ENCODE measurements around the gene MRGPRF. TPM values are rescaled to one million over a fixed set of nuclear protein-coding genes. Genes with fewer than 3 reads are reported as not detected.

Gene MRGPRF
- total RNA-seq, 1 experiment from 2014 or later: not detected

DNA sequence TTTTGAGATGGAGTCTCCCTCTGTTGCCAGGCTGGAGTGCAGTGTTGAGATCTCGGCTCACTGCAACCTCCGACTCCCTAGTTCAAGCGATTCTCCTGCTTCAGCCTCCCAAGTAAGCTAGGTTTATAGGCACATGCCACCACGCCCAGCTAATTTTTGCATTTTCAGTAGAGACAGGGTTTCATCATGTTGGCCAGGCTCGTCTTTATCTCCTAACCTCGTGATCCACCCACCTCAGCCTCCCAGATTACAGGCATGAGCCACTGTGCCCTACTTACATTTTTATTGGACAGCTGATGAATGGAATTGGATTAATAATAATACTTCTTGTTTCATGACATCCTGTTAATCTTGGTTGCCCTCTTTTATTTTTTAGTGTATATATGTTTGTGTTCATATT lies 29.2 kb downstream of the MRGPRF start:
- Histone ChIP-seq H3K9ac (ENCODE audit: low read length) (no peak overlapping the region), H2AFZ (ENCODE audit: low read length) (no peak overlapping the region), H3K9me3 (ENCODE audit: low read length) (no peaks in the 10 kb centered on the region), H3K4me1 (ENCODE audit: insufficient read depth, low read length) (no peaks in the 10 kb centered on the region), H3F3A (ENCODE audit: low read length, unreplicated experiment) (no peaks in the 10 kb centered on the region), H3K4me3 (ENCODE audit: low read length) (no peak overlapping the region), H3K9me2 (replicated peaks; ENCODE audit: low read length) (no peaks in the 10 kb centered on the region), H3K27ac (ENCODE audit: low read length) (no peak overlapping the region), H3K27me3 (ENCODE audit: low read length) (peaks cover 12% of the 10 kb centered on the region), H3K79me2 (ENCODE audit: low read length) (no peaks in the 10 kb centered on the region), H3K4me2 (ENCODE audit: low read length) (no peak overlapping the region), H3K36me3 (ENCODE audit: low read depth, low read length) (no peaks in the 10 kb centered on the region), H4K20me1 (ENCODE audit: low read length) (no peaks in the 10 kb centered on the region)
- ATAC-seq (no peak), DNase-seq (no peak)
- no TSS peak for BruUV-seq (replicated peaks)
- no peak for TF ChIP-seq EZH2phosphoT487 (IDR thresholded peaks at IDR 0.05; ENCODE audit: borderline replicate concordance, low read length)
- TF ChIP-seq, protein P1, sequence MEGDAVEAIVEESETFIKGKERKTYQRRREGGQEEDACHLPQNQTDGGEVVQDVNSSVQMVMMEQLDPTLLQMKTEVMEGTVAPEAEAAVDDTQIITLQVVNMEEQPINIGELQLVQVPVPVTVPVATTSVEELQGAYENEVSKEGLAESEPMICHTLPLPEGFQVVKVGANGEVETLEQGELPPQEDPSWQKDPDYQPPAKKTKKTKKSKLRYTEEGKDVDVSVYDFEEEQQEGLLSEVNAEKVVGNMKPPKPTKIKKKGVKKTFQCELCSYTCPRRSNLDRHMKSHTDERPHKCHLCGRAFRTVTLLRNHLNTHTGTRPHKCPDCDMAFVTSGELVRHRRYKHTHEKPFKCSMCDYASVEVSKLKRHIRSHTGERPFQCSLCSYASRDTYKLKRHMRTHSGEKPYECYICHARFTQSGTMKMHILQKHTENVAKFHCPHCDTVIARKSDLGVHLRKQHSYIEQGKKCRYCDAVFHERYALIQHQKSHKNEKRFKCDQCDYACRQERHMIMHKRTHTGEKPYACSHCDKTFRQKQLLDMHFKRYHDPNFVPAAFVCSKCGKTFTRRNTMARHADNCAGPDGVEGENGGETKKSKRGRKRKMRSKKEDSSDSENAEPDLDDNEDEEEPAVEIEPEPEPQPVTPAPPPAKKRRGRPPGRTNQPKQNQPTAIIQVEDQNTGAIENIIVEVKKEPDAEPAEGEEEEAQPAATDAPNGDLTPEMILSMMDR (conservative IDR thresholded peaks at IDR 0.05; ENCODE audit: low read depth, low read length): no peak
- TF ChIP-seq EZH2 (IDR thresholded peaks at IDR 0.05; ENCODE audit: low read length, unreplicated experiment): no peak
- POLR2A ChIA-PET (ENCODE audit: unreplicated experiment): no interaction called here
- intact Hi-C loops (cut with micrococcal nuclease): loop anchor here (10.0 kb wide), 1 partner anchor 61 kb away; the partner anchor contains the start of gene TPCN2
- CTCF ChIA-PET: no interaction called here

GRCh38 chr11:68982134-68982533 lies 30.9 kb downstream of the MRGPRF start:
- no peak overlapping the region for H3K27ac ChIP-seq (ENCODE audit: low read length)
- H3K79me2 ChIP-seq (ENCODE audit: low read length): no peaks in the 10 kb centered on the region
- no peak overlapping the region for H3K4me2 ChIP-seq (ENCODE audit: low read length)
- no peak for ATAC-seq
- H3K9ac ChIP-seq (ENCODE audit: low read length): no peak overlapping the region
- no peaks in the 10 kb centered on the region for H3K9me2 ChIP-seq (replicated peaks; ENCODE audit: low read length)
- no peaks in the 10 kb centered on the region for H4K20me1 ChIP-seq (ENCODE audit: low read length)
- H3K4me1 ChIP-seq (ENCODE audit: insufficient read depth, low read length): no peaks in the 10 kb centered on the region
- H3K27me3 ChIP-seq (ENCODE audit: low read length): peaks cover 8% of the 10 kb centered on the region
- no peak overlapping the region for H2AFZ ChIP-seq (ENCODE audit: low read length)
- BruUV-seq (replicated peaks): no TSS peak
- POLR2A ChIA-PET (ENCODE audit: unreplicated experiment): no interaction called here
- H3K9me3 ChIP-seq (ENCODE audit: low read length): no peaks in the 10 kb centered on the region
- CTCF ChIA-PET: no interaction called here
- no peaks in the 10 kb centered on the region for H3F3A ChIP-seq (ENCODE audit: low read length, unreplicated experiment)
- intact Hi-C loops (cut with micrococcal nuclease): loop anchor here (10.0 kb wide), 1 partner anchor 63 kb away; the partner anchor contains the start of gene TPCN2
- TF ChIP-seq EZH2phosphoT487 (IDR thresholded peaks at IDR 0.05; ENCODE audit: borderline replicate concordance, low read length): no peak
- TF ChIP-seq, protein P1 (conservative IDR thresholded peaks at IDR 0.05; ENCODE audit: low read depth, low read length): no peak
- H3K4me3 ChIP-seq (ENCODE audit: low read length): no peak overlapping the region
- DNase-seq: no peak
- no peaks in the 10 kb centered on the region for H3K36me3 ChIP-seq (ENCODE audit: low read depth, low read length)

DNA sequence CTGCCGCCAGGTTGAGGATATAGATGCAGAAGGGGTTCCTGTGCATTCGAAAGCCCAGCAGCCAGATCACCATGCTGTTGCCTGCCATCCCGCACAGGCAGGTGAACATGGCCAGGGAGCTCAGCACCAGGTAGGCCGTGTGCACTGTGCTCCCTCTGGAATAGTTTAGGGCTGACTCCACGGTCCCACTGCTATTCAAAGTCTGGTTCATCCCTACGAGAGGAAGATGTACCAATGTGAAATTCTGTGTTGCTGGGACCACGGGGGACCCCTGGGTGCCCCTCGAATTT lies 32.3 kb downstream of the MRGPRF start, which contains the start of gene MRGPRD:
TSS of gene MRGPRD (minus strand) at position 211 of the 290 bp plus-strand sequence. CDS start at position 211, 0 bp downstream.
- no peaks in the 10 kb centered on the region for H3K9me2 ChIP-seq (replicated peaks; ENCODE audit: low read length)
- H3K4me2 ChIP-seq (ENCODE audit: low read length): no peak within 1 kb of the TSS
- CTCF ChIA-PET: no interaction called here
- ATAC-seq: no peak
- TF ChIP-seq EZH2phosphoT487 (IDR thresholded peaks at IDR 0.05; ENCODE audit: borderline replicate concordance, low read length) (no peak), EZH2 (IDR thresholded peaks at IDR 0.05; ENCODE audit: low read length, unreplicated experiment) (no peak)
- TF ChIP-seq, protein P1 (conservative IDR thresholded peaks at IDR 0.05; ENCODE audit: low read depth, low read length): no peak
- H3K27ac ChIP-seq (ENCODE audit: low read length): no peak within 1 kb of the TSS
- DNase-seq: no peak
- no peaks in the 10 kb centered on the region for H3F3A ChIP-seq (ENCODE audit: low read length, unreplicated experiment)
- no peak within 1 kb of the TSS for H2AFZ ChIP-seq (ENCODE audit: low read length)
- POLR2A ChIA-PET (ENCODE audit: unreplicated experiment): no interaction called here
- H3K27me3 ChIP-seq (ENCODE audit: low read length): peaks cover 5% of the 10 kb centered on the region; the same call in 1 of the 2 replicates
- intact Hi-C loops (cut with micrococcal nuclease): loop anchor here (10.0 kb wide), 1 partner anchor 64 kb away; the partner anchor contains the start of gene TPCN2
- no peak within 1 kb of the TSS for H3K4me3 ChIP-seq (ENCODE audit: low read length)
- no peak within 1 kb of the TSS for H3K9ac ChIP-seq (ENCODE audit: low read length)
- H3K36me3 ChIP-seq (ENCODE audit: low read depth, low read length): no peaks in the 10 kb centered on the region
- H3K79me2 ChIP-seq (ENCODE audit: low read length): no peaks in the 10 kb centered on the region
- H3K9me3 ChIP-seq (ENCODE audit: low read length): no peaks in the 10 kb centered on the region
- no peaks in the 10 kb centered on the region for H3K4me1 ChIP-seq (ENCODE audit: insufficient read depth, low read length)
- H4K20me1 ChIP-seq (ENCODE audit: low read length): no peaks in the 10 kb centered on the region
- no TSS peak for BruUV-seq (replicated peaks)
